Left lung (tissue), 10 donors: ENCODE results near the gene RASSF1. TPM values are rescaled to one million over a fixed set of nuclear protein-coding genes. Genes with fewer than 3 reads are reported as not detected.

Source experiments
- ATAC-seq: fragments of 200-7000 bp; cut with Tn5 transposase; one replicate; pipeline ENCODE4 v1.9.1; 2020; ENCODE audit warnings: moderate library complexity
- DNase-seq, 4 donors: peaks; one replicate each; pipeline ENCODE4 v3.0.0-alpha.2; 2013 to 2020
- H3K27ac ChIP-seq, 2 donors: fragments of 200-600 bp; sonication (generic) in 1 of 2; one replicate each; pipeline versions ENCODE4 v1.5.0 to v1.8.0; 2020 to 2021
- H3K27me3 ChIP-seq, 2 donors: fragments of 200-600 bp; sonication (generic) in 1 of 2; one replicate each; pipeline versions ENCODE4 v1.5.0 to v1.8.0; 2020 to 2021
- H3K36me3 ChIP-seq, 2 donors: fragments of 200-600 bp; sonication (generic) in 1 of 2; one replicate each; pipeline versions ENCODE4 v1.5.0 to v1.8.0; 2020 to 2021
- H3K4me1 ChIP-seq, 2 donors: fragments of 200-600 bp; one replicate each; pipeline ENCODE4 v1.8.0; 2021
- H3K4me3 ChIP-seq, 2 donors: fragments of 200-600 bp; sonication (generic) in 1 of 2; one replicate each; pipeline versions ENCODE4 v1.5.0 to v1.8.0; 2020 to 2021; ENCODE audit warnings: mild to moderate bottlenecking in 1 of 2
- H3K9me3 ChIP-seq, 2 donors: fragments of 200-600 bp; sonication (generic) in 1 of 2; one replicate each; pipeline versions ENCODE4 v1.5.0 to v1.8.0; 2020 to 2021
- CTCF ChIP-seq, 2 donors: fragments of 200-600 bp; sonication (generic) in 1 of 2; IDR thresholded peaks; one replicate each; pipeline versions ENCODE4 v1.5.0 to v1.8.0; 2021; ENCODE audit warnings: antibody characterized with exemption in 2 of 2
- intact Hi-C, 2 donors: fragments of 100-400 bp; cut with DNase I; formaldehyde crosslinking; loops; one replicate each; pipeline versions ENCODE4 v1.11.2 to v1.14.2; 2022
- polyA plus RNA-seq, 6 donors: library from polyadenylated mRNA; unstranded; fragments of 120-200 nt; gene quantifications; one replicate each; pipeline ENCODE4 v1.2.1, GENCODE V29; 2013; ENCODE audit not compliant: insufficient read length in 6 of 6
- total RNA-seq, 2 donors: library from RNA; stranded (reverse); fragmentation: NEBNext Ultra II Directional; extraction: Animal tissue kit (Norgen Biotek cat#: 25700); gene quantifications; one replicate each; pipeline ENCODE4 v1.2.1, GENCODE V29; 2021
- donor health status: DM: no; HTN: yes; CAD: no.
- donor health status: DM: no; HTN: no; CAD: no.

RASSF1 gene
- total and polyA plus RNA-seq, 8 donors: 24.9 to 40.7 (median 28.8) TPM

- peaks cover 35 to 92% of the 10 kb centered on the region in 2 donors for H3K4me1 ChIP-seq
- peak overlapping the region; percentile 51 to 81 for H3K4me3 ChIP-seq
- ATAC-seq (peak; percentile 21), DNase-seq (no peak)
- intact Hi-C loops: no loop called here
- no peaks in the 10 kb centered on the region for H3K27me3 ChIP-seq
- no peaks in the 10 kb centered on the region for H3K9me3 ChIP-seq
- no peak for TF ChIP-seq CTCF (IDR thresholded peaks at IDR 0.05)
- peak overlapping the region; percentile 94 to 98 for H3K27ac ChIP-seq
- peaks cover 0 to 19% of the 10 kb centered on the region in 2 donors for H3K36me3 ChIP-seq
These were observed 4.0 kb downstream of the RASSF1 start for GRCh38 chr3:50336452-50337174.

- DNase-seq (no peak), ATAC-seq (no peak)
- TF ChIP-seq CTCF (IDR thresholded peaks at IDR 0.05): no peak
- H3K27ac ChIP-seq: peak overlapping the region; percentile 94 to 98
- H3K9me3 ChIP-seq: no peaks in the 10 kb centered on the region
- peaks cover 0 to 40% of the 10 kb centered on the region in 2 donors for H3K36me3 ChIP-seq
- peak overlapping the region in 1 of 2 donors; percentile 81 for H3K4me3 ChIP-seq
- H3K4me1 ChIP-seq: peaks cover 23 to 71% of the 10 kb centered on the region in 2 donors
- H3K27me3 ChIP-seq: no peaks in the 10 kb centered on the region
- intact Hi-C loops: no loop called here
These were observed 6.1 kb downstream of the RASSF1 start for GRCh38 chr3:50334339-50335075.

GRCh38 chr3:50333744-50334328 lies 6.8 kb downstream of the RASSF1 start:
- no peaks in the 10 kb centered on the region for H3K9me3 ChIP-seq
- H3K4me3 ChIP-seq: peak overlapping the region in 1 of 2 donors; percentile 81
- H3K36me3 ChIP-seq: peaks cover 0 to 46% of the 10 kb centered on the region in 2 donors
- DNase-seq: peak in 1 of 4 donors; percentile 40
- ATAC-seq: no peak
- H3K27ac ChIP-seq: peak overlapping the region; percentile 94 to 98
- H3K27me3 ChIP-seq: no peaks in the 10 kb centered on the region
- peaks cover 23 to 65% of the 10 kb centered on the region in 2 donors for H3K4me1 ChIP-seq
- intact Hi-C loops: no loop called here
- TF ChIP-seq CTCF (IDR thresholded peaks at IDR 0.05): no peak

- Histone ChIP-seq H3K9me3 (no peaks in the 10 kb centered on the region), H3K27ac (no peak overlapping the region), H3K36me3 (peaks cover 0 to 46% of the 10 kb centered on the region in 2 donors), H3K27me3 (no peaks in the 10 kb centered on the region), H3K4me1 (peaks cover 26 to 69% of the 10 kb centered on the region in 2 donors), H3K4me3 (no peak overlapping the region)
- DNase-seq (peak in 1 of 4 donors; percentile 54), ATAC-seq (no peak)
- intact Hi-C loops: no loop called here
- no peak for TF ChIP-seq CTCF (IDR thresholded peaks at IDR 0.05)
These were observed 9.2 kb downstream of the RASSF1 start for GRCh38 chr3:50331364-50331907.
